Measurements from ENCODE around the gene POU6F2.

DNA sequence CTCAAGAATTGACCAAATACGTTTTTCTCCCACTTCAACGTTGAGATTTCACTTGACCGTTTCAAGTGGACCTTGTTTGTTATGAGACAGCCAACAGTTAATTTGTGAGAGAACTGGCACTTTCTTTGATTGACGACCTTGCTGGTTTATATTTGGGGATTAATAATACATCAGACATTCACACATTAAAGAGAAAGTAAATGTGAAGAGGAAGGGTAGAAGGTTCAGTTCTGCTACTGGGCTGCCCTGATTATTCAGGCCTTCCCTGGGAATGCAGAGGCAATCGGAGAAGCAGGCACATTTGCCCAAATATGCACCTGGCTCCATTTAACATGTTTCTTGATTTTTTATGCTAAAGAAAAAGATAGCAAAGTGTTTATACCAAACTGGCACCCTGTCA is 114.1 kb downstream of the POU6F2 start:
- TF ChIP-seq EZH2 (IDR thresholded peaks at IDR 0.05; ENCODE audit: insufficient read depth, poor library complexity, severe bottlenecking) (no peak), EZH2phosphoT487 (IDR thresholded peaks at IDR 0.05; ENCODE audit: insufficient read depth, low read depth) (no peak)
